Activated CD4-positive, alpha-beta T cell treated with anti-CD3 and anti-CD28 coated beads, Interleukin-2, amount 10 ng/mL, durations not matched to agents 24 days and 14 days (primary cell): Measurements from ENCODE around the gene MFAP4. TPM values are rescaled to one million over a fixed set of nuclear protein-coding genes. Genes with fewer than 3 reads are reported as not detected.

ENCODE experiments used
- DNase-seq: peaks from one replicate; pipeline ENCODE4 v3.0.0; 2022
- H3K27ac Mint-ChIP-seq: one replicate; pipeline ENCODE4 v1.8.0; 2022; ENCODE audit warnings: mild to moderate bottlenecking, mixed read lengths
- H3K27me3 Mint-ChIP-seq: one replicate; pipeline ENCODE4 v1.8.0; 2022; ENCODE audit warnings: mixed read lengths
- H3K36me3 Mint-ChIP-seq: one replicate; pipeline ENCODE4 v1.8.0; 2022; ENCODE audit warnings: low read depth, mild to moderate bottlenecking, mixed read lengths
- H3K4me1 Mint-ChIP-seq: one replicate; pipeline ENCODE4 v1.8.0; 2021; ENCODE audit warnings: mixed read lengths
- H3K4me3 Mint-ChIP-seq: one replicate; pipeline ENCODE4 v1.8.0; 2022; ENCODE audit warnings: mild to moderate bottlenecking, moderate library complexity, mixed read lengths
- H3K9me3 Mint-ChIP-seq: one replicate; pipeline ENCODE4 v1.8.0; 2021; ENCODE audit warnings: mixed read lengths
- intact Hi-C: fragments of 100-400 bp; cut with micrococcal nuclease; formaldehyde crosslinking; loops from one replicate; pipeline ENCODE4 v1.15.1; 2023
- total RNA-seq: library from RNA; stranded (reverse); gene quantifications from 2 replicates; pipeline ENCODE4 v1.2.3, GENCODE V29; 2022

Gene MFAP4
- total RNA-seq, 1 donor from 2014 or later: not detected

DNA sequence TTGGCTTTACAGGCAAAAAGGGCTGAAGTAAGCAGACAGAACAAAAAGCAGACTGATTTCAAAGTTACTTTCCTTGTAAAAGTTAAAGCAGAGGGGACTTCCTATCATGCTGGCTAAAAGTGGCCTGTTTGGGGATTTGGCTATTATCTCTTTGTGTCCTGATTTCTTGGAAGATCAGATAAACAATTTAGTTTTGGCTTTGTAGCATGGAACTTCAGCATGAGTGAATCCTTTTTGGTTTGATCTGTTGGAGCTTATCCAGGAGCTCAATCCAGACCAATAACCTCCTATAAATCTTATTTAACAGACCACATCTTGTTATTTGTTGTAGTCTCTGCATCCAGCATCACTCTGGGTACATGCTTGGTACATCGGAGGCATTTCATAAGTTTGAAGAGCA lies 15.2 kb upstream of the MFAP4 start:
- Mint-ChIP-seq H3K4me1 (peaks cover 3% of the 10 kb centered on the region), H3K27ac (no peak overlapping the region), H3K4me3 (no peak overlapping the region), H3K27me3 (no peaks in the 10 kb centered on the region), H3K9me3 (no peaks in the 10 kb centered on the region), H3K36me3 (no peaks in the 10 kb centered on the region)
- DNase-seq: no peak
- intact Hi-C loops: no loop called here

DNA sequence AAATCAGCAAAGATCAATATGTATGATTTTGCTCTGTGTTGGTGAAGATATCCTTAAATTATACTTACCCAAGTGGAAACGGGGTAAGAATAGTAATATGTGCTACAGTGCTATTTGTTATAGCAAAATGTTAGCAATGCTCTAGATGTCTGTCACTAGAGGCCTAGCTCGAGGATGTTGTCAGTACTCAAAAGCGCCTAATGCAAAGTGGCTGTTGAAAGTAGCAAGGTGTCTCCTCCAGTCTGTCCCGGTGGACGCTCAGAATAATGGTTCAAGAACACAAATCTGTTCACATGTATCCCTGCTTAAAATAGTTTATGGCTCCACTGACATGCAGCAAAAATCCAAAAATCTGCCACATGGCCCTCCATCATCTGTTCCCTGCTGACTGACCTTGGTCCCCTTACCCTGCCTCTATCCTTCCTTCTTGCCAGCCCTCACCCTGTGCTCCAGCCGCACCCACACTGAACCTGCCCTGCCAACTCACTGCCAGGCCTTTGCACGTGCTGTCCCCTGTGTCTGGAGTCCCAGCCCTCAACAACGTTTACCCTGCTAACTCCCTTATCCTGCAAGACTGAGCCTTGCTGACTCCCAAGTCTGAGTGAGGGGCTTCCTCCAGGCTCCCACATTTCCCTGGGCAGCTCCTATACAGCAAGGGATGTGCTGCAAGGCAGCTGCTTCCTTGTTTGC lies 14.5 kb upstream of the MFAP4 start:
- intact Hi-C loops: no loop called here
- Mint-ChIP-seq H3K4me3 (no peak overlapping the region), H3K27ac (no peak overlapping the region), H3K9me3 (no peaks in the 10 kb centered on the region), H3K27me3 (peaks cover 4% of the 10 kb centered on the region), H3K36me3 (no peaks in the 10 kb centered on the region), H3K4me1 (peaks cover 3% of the 10 kb centered on the region)
- no peak for DNase-seq

DNA sequence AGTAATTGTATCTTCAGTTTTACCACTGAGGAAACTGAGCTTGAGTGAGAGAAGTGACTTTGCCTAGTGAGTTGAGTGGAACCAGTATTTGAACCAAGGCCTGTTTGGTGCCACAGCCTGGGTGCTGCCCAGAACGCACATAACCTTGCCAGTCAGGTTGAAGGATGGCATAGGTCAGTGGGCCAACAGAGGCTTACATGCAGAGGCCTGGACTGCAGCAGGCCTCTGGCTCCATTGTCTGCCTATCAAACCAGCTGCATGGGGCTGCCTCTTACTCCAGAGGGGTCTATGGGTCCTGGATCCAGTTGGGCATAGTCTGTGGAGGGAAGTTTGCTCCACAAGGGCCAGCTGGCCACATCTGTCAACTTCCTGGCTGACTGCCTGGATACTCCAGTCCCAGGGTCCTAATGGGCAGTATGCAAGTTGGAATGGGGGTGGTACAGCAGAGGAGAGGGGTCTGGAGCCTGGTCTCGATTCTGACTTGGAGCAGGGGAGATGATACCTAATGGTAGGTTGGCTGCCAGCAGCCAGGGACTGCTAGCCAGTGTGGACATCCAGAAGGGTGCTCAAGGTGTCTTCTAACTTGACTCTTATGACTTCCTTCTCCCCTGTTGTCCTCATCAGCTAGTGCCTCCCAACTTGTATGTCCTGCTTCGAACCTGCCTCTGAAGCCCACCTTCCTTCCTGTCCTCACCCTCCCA lies 12.9 kb upstream of the MFAP4 start:
- H3K27ac Mint-ChIP-seq: no peak overlapping the region
- intact Hi-C loops: no loop called here
- peaks cover 3% of the 10 kb centered on the region for H3K4me1 Mint-ChIP-seq
- H3K36me3 Mint-ChIP-seq: no peaks in the 10 kb centered on the region
- H3K9me3 Mint-ChIP-seq: no peaks in the 10 kb centered on the region
- peaks cover 12% of the 10 kb centered on the region for H3K27me3 Mint-ChIP-seq
- no peak for DNase-seq
- H3K4me3 Mint-ChIP-seq: no peak overlapping the region

DNA sequence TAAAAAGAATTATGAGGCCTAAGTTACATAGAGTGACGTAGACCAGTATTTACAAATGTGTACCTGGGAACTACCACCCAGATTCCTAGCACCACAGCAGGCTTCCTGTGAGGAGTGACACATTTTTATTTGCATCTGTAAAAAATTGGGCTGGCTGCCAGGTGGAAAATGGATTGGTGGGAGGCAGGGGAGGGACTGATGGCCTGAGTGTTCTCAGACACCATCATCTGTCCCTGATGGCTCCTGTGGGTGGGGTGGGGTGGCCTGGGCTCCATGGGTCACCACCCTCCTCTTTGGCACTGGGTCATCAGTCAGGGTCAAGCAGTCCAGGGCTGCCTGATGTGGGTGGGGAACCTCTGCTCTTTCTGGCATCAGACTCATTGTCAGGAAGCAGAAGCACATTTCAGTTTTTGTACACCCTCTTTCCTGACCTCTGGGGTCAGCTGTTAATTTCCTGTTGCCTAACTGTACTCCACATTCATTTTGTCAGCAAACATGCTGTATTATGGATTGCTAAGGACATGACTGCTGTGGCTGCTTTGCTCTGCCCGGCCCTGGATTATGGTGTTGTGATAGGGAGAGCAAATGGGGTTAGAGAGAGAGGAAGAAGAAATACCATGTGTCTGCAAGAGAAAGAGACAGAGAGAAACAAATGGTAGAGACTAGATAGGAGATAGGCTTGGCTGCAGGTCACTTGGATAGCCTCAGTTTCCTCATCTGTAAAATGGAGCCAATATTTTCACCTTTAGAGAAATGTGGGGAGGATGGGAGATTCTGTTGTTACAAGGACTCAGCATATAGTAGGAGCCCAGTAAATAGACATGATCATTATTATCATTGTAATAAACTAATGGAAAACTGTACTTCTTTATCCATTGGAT lies 11.6 kb upstream of the MFAP4 start:
- no peak overlapping the region for H3K4me3 Mint-ChIP-seq

DNA sequence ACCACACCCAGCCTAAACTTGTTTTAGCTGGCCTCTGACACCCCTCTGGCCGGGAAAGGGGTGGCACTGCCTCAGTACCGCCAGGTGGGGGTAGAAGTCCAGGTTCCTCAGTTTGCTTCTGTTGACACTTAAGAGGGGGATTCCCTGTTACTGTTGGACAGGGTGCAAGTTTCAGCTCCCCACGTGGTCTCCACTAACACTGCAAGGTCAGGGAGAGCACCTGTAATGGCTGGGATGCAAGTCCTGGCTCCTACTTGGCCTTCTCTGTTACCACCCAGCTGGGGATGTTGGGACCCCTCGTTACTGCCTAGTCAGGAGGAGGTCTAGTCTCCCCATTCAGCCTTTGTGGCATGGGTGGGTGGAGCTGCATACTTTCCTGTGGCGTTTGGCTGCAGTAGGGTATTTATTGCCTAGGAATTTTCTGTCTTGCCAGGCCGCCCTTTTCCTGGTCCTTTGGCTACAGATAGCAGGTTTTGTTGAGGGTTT lies 10.6 kb upstream of the MFAP4 start:
- Mint-ChIP-seq H3K27ac (no peak overlapping the region), H3K27me3 (peaks cover 25% of the 10 kb centered on the region), H3K4me1 (peaks cover 3% of the 10 kb centered on the region), H3K9me3 (no peaks in the 10 kb centered on the region), H3K36me3 (no peaks in the 10 kb centered on the region), H3K4me3 (no peak overlapping the region)
- DNase-seq: no peak
- intact Hi-C loops: no loop called here

More for the DNA sequence above, 11.6 kb upstream of the MFAP4 start:
- Mint-ChIP-seq H3K27ac (no peak overlapping the region), H3K36me3 (no peaks in the 10 kb centered on the region), H3K27me3 (peaks cover 16% of the 10 kb centered on the region), H3K9me3 (no peaks in the 10 kb centered on the region), H3K4me1 (peaks cover 3% of the 10 kb centered on the region)
- intact Hi-C loops: no loop called here
- no peak for DNase-seq

DNA sequence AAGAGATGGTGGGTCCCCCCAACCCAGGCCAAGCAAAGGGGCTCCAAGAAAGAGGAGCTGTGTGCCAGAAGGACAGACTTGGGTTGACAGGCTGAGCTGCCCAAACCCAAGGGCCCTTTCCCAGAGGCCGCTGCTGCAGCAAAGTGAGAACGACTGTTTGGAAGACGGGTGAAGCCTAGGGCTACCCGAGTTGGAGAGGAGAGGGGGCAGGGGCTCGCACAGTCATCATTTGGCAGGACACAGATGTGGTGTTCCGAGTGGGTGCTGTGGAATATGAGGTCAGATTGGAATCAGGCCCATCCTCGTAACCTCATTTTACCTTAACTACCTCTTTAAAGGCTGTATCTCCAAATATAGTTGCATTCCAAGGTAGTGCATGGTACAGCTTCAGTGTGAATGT lies 5.3 kb upstream of the MFAP4 start:
- Mint-ChIP-seq H3K4me1 (peaks cover 2% of the 10 kb centered on the region), H3K27me3 (peaks cover 34% of the 10 kb centered on the region), H3K36me3 (no peaks in the 10 kb centered on the region), H3K4me3 (no peak overlapping the region), H3K27ac (no peak overlapping the region), H3K9me3 (no peaks in the 10 kb centered on the region)
- intact Hi-C loops: no loop called here
- DNase-seq: no peak

DNA sequence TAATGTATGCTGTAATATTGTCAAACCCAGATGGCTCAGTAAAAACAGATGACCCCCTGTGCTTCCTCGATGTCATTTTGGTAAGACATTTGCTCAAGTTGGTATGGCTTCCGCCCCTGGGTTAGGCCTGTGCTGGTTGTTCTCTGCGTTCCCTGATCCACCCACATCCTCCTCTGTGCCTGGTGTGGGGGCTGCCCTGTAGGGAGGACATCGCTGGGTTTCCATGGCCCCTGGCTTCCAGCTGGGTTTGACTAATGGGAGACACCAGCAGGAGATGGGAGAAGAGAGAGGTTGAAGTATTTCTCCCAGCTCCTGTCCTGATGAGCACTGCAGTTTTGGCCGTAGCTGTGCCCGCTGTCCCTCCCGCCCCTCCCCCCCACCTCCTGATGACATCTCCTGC lies 4.4 kb upstream of the MFAP4 start:
- H3K27ac Mint-ChIP-seq: no peak overlapping the region
- no peak for DNase-seq
- no peak overlapping the region for H3K4me3 Mint-ChIP-seq
- peaks cover 2% of the 10 kb centered on the region for H3K4me1 Mint-ChIP-seq
- H3K9me3 Mint-ChIP-seq: no peaks in the 10 kb centered on the region
- H3K27me3 Mint-ChIP-seq: peaks cover 29% of the 10 kb centered on the region
- intact Hi-C loops: no loop called here
- H3K36me3 Mint-ChIP-seq: no peaks in the 10 kb centered on the region

DNA sequence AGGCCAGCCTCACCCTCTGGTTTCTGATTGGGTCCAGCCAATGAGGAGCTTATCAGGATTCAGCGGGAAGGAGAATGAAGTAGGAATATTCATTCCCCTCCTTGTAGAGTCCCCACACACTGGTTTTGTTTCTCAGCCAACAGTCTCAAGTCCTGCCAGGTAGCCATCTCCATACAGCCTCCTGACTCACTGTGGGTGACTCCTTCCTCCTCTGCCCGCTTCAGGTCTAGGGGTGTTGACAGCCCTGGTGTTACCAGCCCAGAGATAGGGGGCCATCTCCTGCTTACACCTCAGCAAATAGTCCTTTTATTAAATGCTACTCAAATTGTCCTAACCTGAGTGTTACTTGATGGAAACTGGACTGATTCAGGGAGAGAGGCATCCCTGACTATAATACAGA lies 4.0 kb upstream of the MFAP4 start:
- intact Hi-C loops: no loop called here
- H3K36me3 Mint-ChIP-seq: no peaks in the 10 kb centered on the region
- H3K27ac Mint-ChIP-seq: no peak overlapping the region
- H3K27me3 Mint-ChIP-seq: peaks cover 28% of the 10 kb centered on the region
- H3K4me3 Mint-ChIP-seq: no peak overlapping the region
- no peaks in the 10 kb centered on the region for H3K9me3 Mint-ChIP-seq
- H3K4me1 Mint-ChIP-seq: peaks cover 2% of the 10 kb centered on the region
- DNase-seq: no peak

DNA sequence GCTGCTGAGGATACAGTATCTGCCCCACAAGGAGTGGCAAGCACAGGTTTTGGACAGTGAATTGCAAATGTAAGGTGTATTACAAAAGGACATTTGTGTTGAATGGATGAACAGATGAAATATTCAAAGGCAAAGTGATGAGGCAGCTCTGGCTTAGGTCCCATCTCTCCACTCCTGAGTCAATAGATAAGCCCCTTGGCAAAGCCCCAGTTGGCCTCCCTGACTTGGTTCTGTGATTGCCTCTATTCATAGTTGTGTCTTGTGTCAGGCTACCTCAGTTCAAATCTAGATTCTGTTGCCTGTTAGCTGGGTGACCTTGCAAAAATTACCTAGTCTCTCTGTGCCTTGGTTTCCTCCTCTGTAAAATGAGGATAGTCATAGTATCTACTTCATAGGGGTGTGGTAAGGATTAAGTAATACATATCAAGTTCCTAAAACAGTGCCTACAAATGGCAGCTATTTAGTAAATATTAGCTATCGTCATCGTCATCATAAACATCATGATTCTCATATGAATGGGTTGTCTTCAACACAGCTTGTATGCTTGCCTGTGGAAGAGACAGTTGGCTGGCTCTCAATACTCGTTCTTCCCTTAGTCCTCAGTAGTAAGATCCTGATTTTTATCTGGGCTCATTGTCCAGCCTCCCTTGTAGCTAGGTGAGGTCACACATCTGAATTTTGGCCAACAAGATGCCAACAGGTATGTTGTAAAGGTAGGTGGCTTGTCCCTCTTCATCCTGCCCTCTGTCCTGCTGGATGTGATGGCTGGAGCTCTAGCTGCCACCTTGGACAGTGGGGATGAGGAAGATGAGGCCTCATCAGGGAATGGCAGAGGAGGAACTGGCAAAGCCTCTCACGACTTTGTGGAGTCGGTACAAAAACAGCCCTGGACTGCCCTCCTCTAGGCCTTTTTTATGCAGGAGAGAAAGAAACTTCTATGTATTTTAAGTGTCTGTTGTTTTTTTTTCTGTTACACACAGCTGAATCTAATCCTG lies 2.1 kb upstream of the MFAP4 start:
- Mint-ChIP-seq H3K4me1 (peaks cover 2% of the 10 kb centered on the region), H3K36me3 (peaks cover 8% of the 10 kb centered on the region), H3K9me3 (no peaks in the 10 kb centered on the region), H3K27me3 (peaks cover 18% of the 10 kb centered on the region), H3K27ac (no peak overlapping the region), H3K4me3 (no peak overlapping the region)
- DNase-seq: no peak
- intact Hi-C loops: no loop called here

DNA sequence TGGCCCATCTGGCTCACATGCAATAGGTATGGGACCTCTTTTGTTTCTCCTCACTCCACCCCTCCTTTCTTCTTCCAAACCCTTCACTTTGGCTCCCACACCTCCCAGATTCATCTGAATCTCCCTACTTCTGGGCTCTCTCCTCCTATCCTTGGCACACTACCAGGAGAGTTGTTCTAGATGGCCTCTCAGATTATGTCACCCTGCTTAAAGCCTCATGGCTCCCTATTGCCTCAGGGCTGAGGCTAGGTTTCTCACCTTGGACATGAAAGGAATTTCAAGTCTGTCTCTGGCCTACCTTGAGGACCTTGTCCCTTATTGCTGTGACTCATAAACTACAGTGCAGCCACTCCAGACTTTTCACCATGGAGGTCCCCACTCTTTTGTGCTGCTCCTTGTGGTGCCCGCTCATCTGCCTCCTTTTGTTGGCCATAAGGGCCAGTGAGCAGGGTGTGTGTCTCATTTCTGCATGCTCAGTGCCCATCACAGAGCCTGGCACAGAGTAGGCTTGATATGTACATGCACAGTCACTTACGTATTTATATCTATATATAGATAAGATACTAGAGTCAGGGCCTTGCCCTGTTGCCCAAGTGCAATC lies 1.0 kb upstream of the MFAP4 start:
- DNase-seq: no peak
- Mint-ChIP-seq H3K4me1 (peaks cover 2% of the 10 kb centered on the region), H3K9me3 (no peaks in the 10 kb centered on the region), H3K27me3 (peaks cover 12% of the 10 kb centered on the region), H3K27ac (no peak overlapping the region), H3K4me3 (no peak overlapping the region), H3K36me3 (peaks cover 14% of the 10 kb centered on the region)
- intact Hi-C loops: no loop called here

DNA sequence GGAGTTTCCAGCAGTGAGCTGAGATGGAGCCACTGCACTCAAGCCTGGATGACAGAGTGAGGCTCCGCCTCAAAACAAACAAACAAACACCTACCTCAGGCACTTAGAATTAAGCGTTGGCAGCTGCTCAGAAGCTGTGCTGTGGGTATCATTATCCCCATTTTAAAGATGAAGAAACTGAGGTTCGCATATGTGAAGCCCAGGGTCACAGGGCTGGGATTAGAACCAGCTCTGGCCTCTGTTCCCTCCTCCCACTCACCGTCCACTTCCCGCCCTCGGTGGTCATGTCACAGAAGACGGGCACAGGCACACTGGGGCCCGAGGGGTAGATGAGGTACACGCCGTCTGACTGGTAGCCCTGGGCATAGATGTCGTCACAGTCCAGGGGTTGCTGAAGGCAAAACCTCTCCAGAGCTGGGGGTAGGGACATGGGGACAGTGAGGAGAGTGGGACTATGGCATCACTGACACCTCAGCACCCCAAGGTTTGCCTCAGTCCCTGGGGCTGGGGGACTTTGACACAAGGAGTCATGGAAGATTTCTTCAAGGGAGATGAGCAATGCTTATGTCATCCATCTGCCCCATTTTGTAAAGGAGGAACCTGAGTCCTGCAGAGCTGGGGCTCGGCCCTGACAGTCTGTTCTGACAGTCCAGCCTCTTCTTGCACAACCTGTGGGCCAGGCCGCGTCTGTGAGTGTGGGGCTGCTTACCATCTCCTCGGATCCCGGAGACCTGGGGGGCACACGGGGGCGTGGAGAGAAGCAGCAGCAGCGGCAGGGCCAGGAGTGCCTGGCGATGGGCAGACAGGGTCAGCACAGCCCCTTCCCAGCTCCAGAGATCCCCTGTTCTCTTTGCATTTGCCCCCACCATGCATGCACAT lies 700 bp downstream of the MFAP4 start:
- Mint-ChIP-seq H3K36me3 (peaks cover 19% of the 10 kb centered on the region), H3K27me3 (peaks cover 8% of the 10 kb centered on the region), H3K9me3 (no peaks in the 10 kb centered on the region), H3K27ac (no peak overlapping the region), H3K4me1 (peaks cover 2% of the 10 kb centered on the region), H3K4me3 (no peak overlapping the region)
- no peak for DNase-seq
- intact Hi-C loops: no loop called here

DNA sequence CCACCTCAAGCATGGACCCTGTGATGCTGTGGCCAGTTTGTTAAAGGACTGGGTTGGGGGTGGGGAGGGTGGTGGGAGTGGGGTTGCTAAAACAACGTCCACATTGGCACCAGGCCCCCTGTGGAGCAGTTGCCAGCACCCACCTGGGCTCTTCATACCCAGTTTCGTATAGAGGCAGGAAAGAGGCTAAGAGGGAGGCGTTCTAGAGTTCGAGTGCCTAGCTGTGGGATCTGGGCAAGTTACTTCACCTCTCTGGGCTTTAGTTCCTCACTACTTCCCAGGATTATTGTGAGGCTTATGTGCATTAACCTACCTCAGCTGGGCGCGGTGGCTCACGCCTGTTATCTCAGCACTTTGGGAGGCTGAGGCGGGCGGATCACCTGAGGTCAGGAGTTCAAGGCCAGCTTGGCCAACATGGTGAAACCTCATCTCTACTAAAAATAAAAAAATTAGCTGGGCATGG lies 1.4 kb downstream of the MFAP4 start:
- Mint-ChIP-seq H3K4me3 (no peak overlapping the region), H3K4me1 (peaks cover 2% of the 10 kb centered on the region), H3K9me3 (no peaks in the 10 kb centered on the region), H3K27ac (no peak overlapping the region), H3K27me3 (peaks cover 8% of the 10 kb centered on the region), H3K36me3 (peaks cover 26% of the 10 kb centered on the region)
- intact Hi-C loops: no loop called here
- DNase-seq: no peak
